T-cell (primary cell): ENCODE data around the gene ZNF391. TPM values are rescaled to one million over a fixed set of nuclear protein-coding genes. Genes with fewer than 3 reads are reported as not detected.

ENCODE experiments used
- ATAC-seq, 4 experiments: fragments of 200-7000 bp in 3 of 4; fragments of 150-1000 bp in 1 of 4; cut with Tn5 transposase; replicated peaks in 1 of 4; 1 replicate in 3 of 4; 2 replicates in 1 of 4; pipeline ENCODE4 v1.10.0; 2021; ENCODE audit warnings: moderate library complexity in 3 of 4, mild to moderate bottlenecking in 2 of 4, moderate number of reproducible peaks in 1 of 4
- CTCF ChIA-PET, 2 donors: fragments of 300-600 bp; sonication (Branson Sonifier 250); formaldehyde crosslinking; loops; one replicate each; lab custom pipeline; 2022; ENCODE audit warnings: antibody characterized with exemption in 2 of 2; lab: Charles Lee
- POLR2A ChIA-PET, 2 donors: fragments of 300-600 bp; sonication (Branson Sonifier 250); formaldehyde crosslinking; loops; one replicate each; lab custom pipeline; 2022; ENCODE audit warnings: antibody characterized with exemption in 2 of 2; lab: Charles Lee
- DNase-seq, 35 experiments: peaks; one replicate each; pipeline versions ENCODE4 v3.0.0 to v3.0.0-alpha.2; 2013 to 2023
- H3K27ac ChIP-seq: one replicate; pipeline ENCODE4 v1.5.1; 2013; ENCODE audit warnings: low read length
- H3K27me3 ChIP-seq, 2 experiments: replicated peaks in 1 of 2; 1 replicate in 1 of 2; 2 replicates in 1 of 2; pipeline versions ENCODE4 v1.6.1 to v1.7.0; 2013; ENCODE audit warnings: low read length in 1 of 2, mixed read lengths in 1 of 2; ENCODE audit not compliant: control insufficient read depth in 2 of 2, insufficient read depth in 2 of 2; ENCODE audit errors: extremely low read depth in 1 of 2
- H3K36me3 ChIP-seq, 2 donors: 1 replicate in 1 of 2; 2 replicates in 1 of 2; pipeline versions ENCODE4 v1.6.1 to v1.7.0; 2013; ENCODE audit warnings: low read length in 1 of 2; ENCODE audit not compliant: control insufficient read depth in 2 of 2, insufficient read depth in 1 of 2; ENCODE audit errors: extremely low read depth in 1 of 2
- H3K4me1 ChIP-seq, 2 experiments: 1 replicate in 1 of 2; 2 replicates in 1 of 2; pipeline versions ENCODE4 v1.6.1 to v1.7.0; 2013; ENCODE audit warnings: low read length in 2 of 2, mixed read lengths in 1 of 2; ENCODE audit not compliant: insufficient read depth in 2 of 2, control insufficient read depth in 1 of 2; ENCODE audit errors: extremely low read depth in 1 of 2
- H3K4me3 ChIP-seq, 2 donors: 1 replicate in 1 of 2; 2 replicates in 1 of 2; pipeline versions ENCODE4 v1.5.1 to v1.7.0; 2013; ENCODE audit warnings: mild to moderate bottlenecking in 2 of 2, low read length in 1 of 2, moderate library complexity in 1 of 2; ENCODE audit not compliant: control insufficient read depth in 1 of 2; ENCODE audit errors: extremely low read depth in 1 of 2
- H3K9me3 ChIP-seq: 2 replicates; pipeline ENCODE4 v1.7.0; 2013
- H3K27ac Mint-ChIP-seq, 2 donors: one replicate each; pipeline ENCODE4 v1.8.0; 2020 to 2021; ENCODE audit warnings: mild to moderate bottlenecking in 2 of 2, mixed read lengths in 2 of 2
- H3K27me3 Mint-ChIP-seq, 2 donors: one replicate each; pipeline ENCODE4 v1.8.0; 2021 to 2022; ENCODE audit warnings: mixed read lengths in 2 of 2
- H3K36me3 Mint-ChIP-seq: one replicate; pipeline ENCODE4 v1.8.0; 2021; ENCODE audit warnings: mixed read lengths
- H3K4me1 Mint-ChIP-seq, 3 donors: one replicate each; pipeline ENCODE4 v1.8.0; 2020 to 2022; ENCODE audit warnings: mixed read lengths in 3 of 3, mild to moderate bottlenecking in 1 of 3
- H3K4me3 Mint-ChIP-seq, 3 donors: one replicate each; pipeline ENCODE4 v1.8.0; 2020 to 2022; ENCODE audit warnings: mild to moderate bottlenecking in 3 of 3, mixed read lengths in 3 of 3, moderate library complexity in 3 of 3
- H3K9me3 Mint-ChIP-seq, 3 donors: one replicate each; pipeline ENCODE4 v1.8.0; 2020 to 2022; ENCODE audit warnings: mixed read lengths in 3 of 3
- WGBS: methylation state at CpG from one replicate; pipeline ENCODE4 v1.1.5; 2013; ENCODE audit warnings: missing lambda C conversion rate; ENCODE audit not compliant: insufficient coverage; 5-methylcytosine and 5-hydroxymethylcytosine counted together
- total RNA-seq, 35 experiments: library from RNA in 6 of 35; stranded (reverse) in 6 of 35; fragments of 120-200 nt in 1 of 35; gene quantifications; one replicate each; pipeline versions ENCODE4 v1.2.1 to v1.2.4 and lab custom pipeline; 2013 to 2026

ZNF391 gene
- total RNA-seq, 5 donors from 2014 or later (not counting 1 experiment from before 2014, with no cell fraction given) = 2.0 to 4.5 (median 4.2) TPM

DNA sequence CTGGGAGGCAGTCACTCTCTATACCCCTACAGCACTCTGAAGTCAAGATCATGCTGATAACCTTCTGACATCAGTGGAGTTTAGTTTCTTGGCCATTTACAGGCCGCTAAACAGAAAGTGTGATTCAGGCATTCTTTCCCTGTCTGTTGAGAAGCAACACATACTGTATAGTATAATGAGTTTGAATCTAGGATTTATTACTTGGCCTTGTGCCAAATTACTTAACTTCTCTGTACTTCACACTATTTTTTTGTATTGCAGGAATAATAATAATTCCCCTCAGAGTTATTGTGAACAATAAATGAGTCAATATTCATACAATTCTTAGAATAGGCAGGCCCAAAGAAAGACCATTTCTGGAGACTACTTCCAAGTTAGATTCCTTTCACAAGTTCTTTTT is 4.1 kb downstream of the ZNF391 start:
- Mint-ChIP-seq H3K9me3 (no peaks in the 10 kb centered on the region), H3K27me3 (no peaks in the 10 kb centered on the region), H3K36me3 (peaks cover 14% of the 10 kb centered on the region), H3K4me3 (no peak overlapping the region), H3K4me1 (peaks cover 10 to 19% (median 15%) of the 10 kb centered on the region in 3 donors), H3K27ac (no peak overlapping the region)
- POLR2A ChIA-PET = no interaction called here
- Histone ChIP-seq H3K27ac (no peak overlapping the region), H3K4me1 (peaks cover 0 to 15% of the 10 kb centered on the region in 2 experiments), H3K36me3 (no peaks in the 10 kb centered on the region), H3K27me3 (peaks cover 0 to 15% of the 10 kb centered on the region in 2 experiments), H3K4me3 (no peak overlapping the region), H3K9me3 (no peaks in the 10 kb centered on the region)
- DNase-seq (no peak), ATAC-seq (no peak)
- WGBS = no CpG with 5 or more reads among the region's 1 CpG
- CTCF ChIA-PET = no interaction called here

DNA sequence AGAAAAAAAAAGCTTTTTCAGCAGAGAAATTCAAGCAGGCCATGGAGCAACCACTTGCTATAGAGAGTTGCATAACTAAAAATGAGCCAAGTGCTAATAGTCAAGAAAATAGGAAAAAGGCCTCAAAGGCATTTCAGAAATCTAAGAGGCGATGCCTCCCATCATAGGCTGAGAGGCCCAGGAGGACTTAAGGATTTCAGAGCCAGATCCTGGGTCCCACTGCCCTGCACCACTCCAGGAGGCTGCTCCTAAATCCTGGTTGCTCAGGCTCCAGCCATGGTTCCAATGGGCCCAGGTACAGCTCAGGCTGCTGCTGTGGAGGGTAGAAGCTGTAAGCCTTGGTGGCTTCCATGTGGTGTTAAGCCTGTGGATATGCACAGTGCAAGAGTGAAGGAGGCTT is 5.5 kb downstream of the ZNF391 start:
- peaks cover 0 to 6% of the 10 kb centered on the region in 2 experiments for H3K4me1 ChIP-seq
- POLR2A ChIA-PET = no interaction called here
- CTCF ChIA-PET = no interaction called here

DNA sequence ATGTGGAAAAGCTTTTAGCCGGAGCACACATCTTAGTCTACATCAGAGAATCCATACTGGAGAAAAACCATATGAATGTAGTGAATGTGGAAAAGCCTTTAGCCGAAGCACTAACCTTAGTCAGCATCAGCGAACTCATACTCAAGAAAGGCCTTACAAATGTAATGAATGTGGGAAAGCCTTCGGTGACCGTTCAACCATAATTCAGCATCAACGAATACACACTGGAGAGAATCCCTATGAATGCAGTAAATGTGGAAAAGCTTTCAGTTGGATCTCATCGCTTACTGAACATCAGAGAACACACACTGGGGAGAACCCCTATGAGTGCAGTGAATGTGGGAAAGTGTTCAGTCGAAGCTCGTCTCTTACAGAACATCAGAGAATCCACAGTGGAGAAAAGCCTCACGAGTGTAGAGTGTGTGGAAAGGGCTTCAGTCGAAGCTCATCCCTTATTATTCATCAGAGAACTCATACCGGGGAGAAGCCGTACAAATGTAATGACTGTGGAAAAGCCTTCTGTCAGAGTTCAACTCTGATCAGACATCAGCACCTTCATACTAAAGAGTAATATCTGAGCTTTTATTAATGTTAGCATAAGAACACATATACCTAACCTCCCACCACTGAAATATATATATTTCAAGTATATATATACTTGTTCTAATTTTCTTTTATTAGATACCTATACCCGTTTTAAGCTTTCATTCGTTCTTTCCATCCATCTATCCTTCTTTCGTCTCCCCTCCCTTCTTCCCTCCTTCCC is 12.5 kb downstream of the ZNF391 start:
- Histone ChIP-seq H3K27me3 (no peaks in the 10 kb centered on the region), H3K27ac (no peak overlapping the region), H3K9me3 (peaks cover 10% of the 10 kb centered on the region), H3K4me3 (no peak overlapping the region), H3K4me1 (no peaks in the 10 kb centered on the region), H3K36me3 (peaks cover 0 to 3% of the 10 kb centered on the region in 2 donors)
- H3K27me3 Mint-ChIP-seq = no peaks in the 10 kb centered on the region
- WGBS = 100% methylated on average over 4 of the region's 16 CpGs
- H3K36me3 Mint-ChIP-seq = peaks cover 60% of the 10 kb centered on the region
- H3K9me3 Mint-ChIP-seq = peaks cover 26 to 62% (median 44%) of the 10 kb centered on the region in 3 donors
- no peaks in the 10 kb centered on the region for H3K4me1 Mint-ChIP-seq
- ATAC-seq (no peak), DNase-seq (no peak)
- ChIA-PET CTCF (no interaction called here), POLR2A (no interaction called here)
- no peak overlapping the region for H3K4me3 Mint-ChIP-seq
- H3K27ac Mint-ChIP-seq = no peak overlapping the region

More for the DNA sequence above, 5.5 kb downstream of the ZNF391 start:
- H3K27ac Mint-ChIP-seq = no peak overlapping the region
- 80% methylated on average over 1 of the region's 1 CpG for WGBS
- DNase-seq = no peak
- peaks cover 24% of the 10 kb centered on the region for H3K36me3 Mint-ChIP-seq
- H3K4me1 Mint-ChIP-seq = peaks cover 6 to 7% (median 7%) of the 10 kb centered on the region in 3 donors
- no peak for ATAC-seq
- H3K27ac ChIP-seq = no peak overlapping the region
- H3K4me3 ChIP-seq = no peak overlapping the region
- peaks cover 0 to 10% of the 10 kb centered on the region in 2 experiments for H3K27me3 ChIP-seq
- H3K9me3 Mint-ChIP-seq = peaks cover 0 to 10% (median 8%) of the 10 kb centered on the region in 3 donors
- H3K9me3 ChIP-seq = no peaks in the 10 kb centered on the region
- no peak overlapping the region for H3K4me3 Mint-ChIP-seq
- H3K27me3 Mint-ChIP-seq = no peaks in the 10 kb centered on the region
- no peaks in the 10 kb centered on the region for H3K36me3 ChIP-seq

DNA sequence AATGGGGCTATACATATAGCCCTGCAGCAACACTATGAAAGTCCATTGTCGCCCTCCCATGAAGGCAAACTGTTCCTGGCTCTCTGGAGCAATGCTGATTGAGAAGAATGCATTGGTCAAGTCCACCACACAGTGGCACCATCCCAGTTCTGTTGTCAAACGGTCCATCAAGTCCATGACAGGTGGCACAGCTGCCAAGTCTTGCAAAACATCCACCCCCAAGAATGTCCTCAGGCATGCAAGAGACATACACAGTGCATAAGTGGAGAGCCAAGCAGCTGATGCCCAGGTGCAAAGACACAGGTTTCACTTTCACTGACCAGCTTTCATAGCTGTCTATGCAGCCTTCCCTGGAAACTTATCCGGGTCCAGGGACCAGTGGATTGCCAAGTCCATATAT is 17.5 kb downstream of the ZNF391 start:
- 80% methylated on average over 2 of the region's 3 CpGs for WGBS
- H3K4me1 Mint-ChIP-seq = no peaks in the 10 kb centered on the region
- Histone ChIP-seq H3K36me3 (no peaks in the 10 kb centered on the region), H3K4me1 (no peaks in the 10 kb centered on the region), H3K27ac (no peak overlapping the region), H3K27me3 (peaks cover 0 to 8% of the 10 kb centered on the region in 2 experiments), H3K4me3 (no peak overlapping the region), H3K9me3 (peaks cover 5% of the 10 kb centered on the region)
- CTCF ChIA-PET = no interaction called here
- POLR2A ChIA-PET = no interaction called here
- no peak for DNase-seq
- H3K36me3 Mint-ChIP-seq = peaks cover 23% of the 10 kb centered on the region
- H3K27ac Mint-ChIP-seq = no peak overlapping the region
- ATAC-seq = no peak
- no peak overlapping the region for H3K4me3 Mint-ChIP-seq
- no peaks in the 10 kb centered on the region for H3K27me3 Mint-ChIP-seq
- peaks cover 19 to 32% (median 21%) of the 10 kb centered on the region in 3 donors for H3K9me3 Mint-ChIP-seq

DNA sequence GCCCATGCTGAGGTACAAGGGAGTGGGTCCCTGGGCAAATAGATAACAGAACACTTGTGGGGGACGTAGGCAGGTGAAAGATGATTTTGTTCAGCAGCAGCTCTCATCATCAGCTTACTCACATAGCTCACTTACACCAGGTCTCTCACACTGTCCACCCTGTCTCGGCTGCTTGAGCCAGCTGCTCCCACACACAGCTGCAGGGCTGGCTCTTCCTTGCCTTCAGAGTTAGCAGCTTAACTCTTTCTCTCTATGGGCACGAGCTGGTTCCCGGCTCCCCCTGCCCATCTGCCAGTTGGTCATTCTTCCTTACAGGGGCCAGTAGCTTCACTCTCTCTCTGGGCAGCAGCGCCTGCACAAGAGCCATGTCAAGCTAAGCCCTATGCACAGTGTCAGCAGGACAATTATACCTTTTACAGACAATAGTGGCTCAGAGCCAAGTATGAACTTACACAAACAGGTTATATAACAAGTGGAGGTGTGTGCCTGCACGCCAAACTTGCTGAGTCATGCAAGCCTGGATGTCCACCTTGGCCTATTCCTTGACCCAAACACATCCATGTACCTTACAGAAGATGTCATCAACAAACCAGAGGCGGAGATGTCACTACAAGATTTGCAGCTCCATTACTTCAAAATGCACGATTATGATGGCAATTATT is 18.7 kb downstream of the ZNF391 start:
- no peak for DNase-seq
- Histone ChIP-seq H3K9me3 (peaks cover 2% of the 10 kb centered on the region), H3K4me3 (no peak overlapping the region), H3K27me3 (peaks cover 0 to 8% of the 10 kb centered on the region in 2 experiments), H3K27ac (no peak overlapping the region), H3K4me1 (no peaks in the 10 kb centered on the region), H3K36me3 (no peaks in the 10 kb centered on the region)
- peaks cover 11 to 21% (median 14%) of the 10 kb centered on the region in 3 donors for H3K9me3 Mint-ChIP-seq
- H3K4me3 Mint-ChIP-seq = no peak overlapping the region
- no peak overlapping the region for H3K27ac Mint-ChIP-seq
- CTCF ChIA-PET = interaction anchor here in 1 of 2 donors (0.6 kb wide), 1 partner anchor 332 kb away, joined by 3 read pairs; no protein-coding TSS in a partner anchor
- H3K36me3 Mint-ChIP-seq = peaks cover 14% of the 10 kb centered on the region
- POLR2A ChIA-PET = no interaction called here
- no peaks in the 10 kb centered on the region for H3K4me1 Mint-ChIP-seq
- 86% methylated on average over 4 of the region's 8 CpGs for WGBS
- no peaks in the 10 kb centered on the region for H3K27me3 Mint-ChIP-seq
- no peak for ATAC-seq

DNA sequence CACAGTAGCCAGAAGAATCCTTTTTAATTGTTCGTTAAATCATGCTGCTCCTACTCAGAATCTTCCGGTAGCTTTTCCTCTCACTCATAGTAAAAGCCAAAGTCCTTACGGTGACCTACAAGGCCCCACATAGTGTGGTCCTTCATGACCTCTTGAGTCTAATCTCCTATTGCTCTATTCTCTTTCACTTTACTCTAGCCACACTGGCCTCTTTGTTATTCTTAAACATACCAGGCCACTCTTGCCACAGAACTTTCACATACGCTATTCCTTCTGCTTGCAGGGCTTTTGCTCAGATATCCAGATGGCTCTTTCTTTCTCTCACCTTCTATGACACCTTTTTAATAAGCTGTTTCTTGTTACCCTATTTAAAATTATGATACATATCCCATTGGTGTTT is 25.7 kb downstream of the ZNF391 start:
- Histone ChIP-seq H3K4me1 (no peaks in the 10 kb centered on the region), H3K27me3 (peaks cover 0 to 2% of the 10 kb centered on the region in 2 experiments), H3K4me3 (no peak overlapping the region), H3K36me3 (no peaks in the 10 kb centered on the region), H3K9me3 (no peaks in the 10 kb centered on the region), H3K27ac (no peak overlapping the region)
- 87% methylated on average over 4 of the region's 4 CpGs for WGBS
- DNase-seq (no peak), ATAC-seq (no peak)
- Mint-ChIP-seq H3K4me1 (no peaks in the 10 kb centered on the region), H3K27me3 (peaks cover 0 to 9% of the 10 kb centered on the region in 2 donors), H3K4me3 (no peak overlapping the region), H3K27ac (no peak overlapping the region), H3K36me3 (no peaks in the 10 kb centered on the region), H3K9me3 (no peaks in the 10 kb centered on the region)
- ChIA-PET CTCF (no interaction called here), POLR2A (no interaction called here)
